IgD-negative memory B cell (primary cell): ENCODE data around the gene DNAJC17. TPM values are rescaled to one million over a fixed set of nuclear protein-coding genes. Genes with fewer than 3 reads are reported as not detected.

Experiments
- H3K27ac Mint-ChIP-seq, 3 donors: one replicate each; pipeline ENCODE4 v1.8.0; 2020 to 2022; ENCODE audit warnings: mild to moderate bottlenecking in 3 of 3, mixed read lengths in 3 of 3, moderate library complexity in 1 of 3
- H3K27me3 Mint-ChIP-seq: one replicate; pipeline ENCODE4 v1.8.0; 2021; ENCODE audit warnings: mixed read lengths
- H3K36me3 Mint-ChIP-seq: one replicate; pipeline ENCODE4 v1.8.0; 2020; ENCODE audit warnings: mild to moderate bottlenecking, mixed read lengths
- H3K4me1 Mint-ChIP-seq, 3 donors: one replicate each; pipeline ENCODE4 v1.8.0; 2020 to 2022; ENCODE audit warnings: mixed read lengths in 3 of 3, mild to moderate bottlenecking in 1 of 3
- H3K4me3 Mint-ChIP-seq, 4 donors: one replicate each; pipeline ENCODE4 v1.8.0; 2020 to 2022; ENCODE audit warnings: mild to moderate bottlenecking in 4 of 4, mixed read lengths in 4 of 4, moderate library complexity in 3 of 4
- H3K9me3 Mint-ChIP-seq, 3 donors: one replicate each; pipeline ENCODE4 v1.8.0; 2020 to 2021; ENCODE audit warnings: mixed read lengths in 3 of 3, mild to moderate bottlenecking in 1 of 3
- polyA plus RNA-seq: library from polyadenylated mRNA; unstranded; fragments of 300-500 nt; fragmentation: Illumina TruSeq; gene quantifications from one replicate; pipeline ENCODE4 v1.2.3, GENCODE V29; 2021

The DNAJC17 gene
- polyA plus RNA-seq, 1 donor from 2014 or later, result 34.0 TPM

- Mint-ChIP-seq H3K9me3 (no peaks in the 10 kb centered on the region), H3K4me1 (peaks cover 16 to 25% (median 21%) of the 10 kb centered on the region in 3 donors), H3K36me3 (no peaks in the 10 kb centered on the region), H3K27ac (peak overlapping the region; percentile 87 to 91 (median 90)), H3K27me3 (no peaks in the 10 kb centered on the region), H3K4me3 (peak overlapping the region in 3 of 4 donors; percentile 70 to 88 (median 83))
Measured at GRCh38 chr15:40770147-40770721, 37.0 kb downstream of the DNAJC17 start.

- Mint-ChIP-seq H3K4me3 (peak within 1 kb of the TSS; percentile 55 to 88 (median 76)), H3K27me3 (no peaks in the 10 kb centered on the region), H3K27ac (peak within 1 kb of the TSS; percentile 87 to 91 (median 90)), H3K4me1 (peaks cover 21 to 30% (median 25%) of the 10 kb centered on the region in 3 donors), H3K36me3 (no peaks in the 10 kb centered on the region), H3K9me3 (no peaks in the 10 kb centered on the region)
Measured at GRCh38 chr15:40769274-40770146, 37.8 kb downstream of the DNAJC17 start, which contains the start of gene C15orf62. Gene C15orf62, plus strand, starts transcription at chr15:40769980. Its CDS starts 516 bp downstream, at chr15:40770496.

GRCh38 chr15:40768521-40769273, 38.6 kb downstream of the DNAJC17 start:
- Mint-ChIP-seq H3K27me3 (no peaks in the 10 kb centered on the region), H3K27ac (peak overlapping the region in 2 of 3 donors; percentile 90 to 91), H3K4me1 (peaks cover 23 to 30% (median 25%) of the 10 kb centered on the region in 3 donors), H3K36me3 (no peaks in the 10 kb centered on the region), H3K4me3 (peak overlapping the region; percentile 21 to 88 (median 76)), H3K9me3 (no peaks in the 10 kb centered on the region)

- H3K4me1 Mint-ChIP-seq, result peaks cover 23 to 33% (median 27%) of the 10 kb centered on the region in 3 donors
- no peaks in the 10 kb centered on the region for H3K36me3 Mint-ChIP-seq
- H3K27ac Mint-ChIP-seq, result peak overlapping the region in 1 of 3 donors; percentile 90
- H3K27me3 Mint-ChIP-seq, result peaks cover 2% of the 10 kb centered on the region
- H3K9me3 Mint-ChIP-seq, result no peaks in the 10 kb centered on the region
- H3K4me3 Mint-ChIP-seq, result no peak overlapping the region
Measured at GRCh38 chr15:40767838-40768500, 39.3 kb downstream of the DNAJC17 start.

GRCh38 chr15:40766906-40767837, 40.1 kb downstream of the DNAJC17 start:
- peaks cover 23 to 33% (median 28%) of the 10 kb centered on the region in 3 donors for H3K4me1 Mint-ChIP-seq
- H3K9me3 Mint-ChIP-seq, result no peaks in the 10 kb centered on the region
- H3K27me3 Mint-ChIP-seq, result peaks cover 2% of the 10 kb centered on the region
- no peaks in the 10 kb centered on the region for H3K36me3 Mint-ChIP-seq
- H3K4me3 Mint-ChIP-seq, result no peak overlapping the region
- H3K27ac Mint-ChIP-seq, result peak overlapping the region in 1 of 3 donors; percentile 23

- Mint-ChIP-seq H3K4me3 (peak overlapping the region in 3 of 4 donors; percentile 17 to 81 (median 80)), H3K27ac (peak overlapping the region in 1 of 3 donors; percentile 23), H3K9me3 (no peaks in the 10 kb centered on the region), H3K4me1 (peaks cover 23 to 33% (median 28%) of the 10 kb centered on the region in 3 donors), H3K27me3 (peaks cover 2% of the 10 kb centered on the region), H3K36me3 (no peaks in the 10 kb centered on the region)
Measured at GRCh38 chr15:40766194-40766815, 41.0 kb downstream of the DNAJC17 start.

GRCh38 chr15:40764629-40765103, 42.6 kb downstream of the DNAJC17 start:
- no peaks in the 10 kb centered on the region for H3K36me3 Mint-ChIP-seq
- peak overlapping the region; percentile 81 to 96 (median 90) for H3K4me3 Mint-ChIP-seq
- H3K9me3 Mint-ChIP-seq, result no peaks in the 10 kb centered on the region
- H3K27me3 Mint-ChIP-seq, result peaks cover 2% of the 10 kb centered on the region
- H3K4me1 Mint-ChIP-seq, result peaks cover 18 to 27% (median 22%) of the 10 kb centered on the region in 3 donors
- H3K27ac Mint-ChIP-seq, result peak overlapping the region; percentile 2 to 73 (median 62)

GRCh38 chr15:40763801-40764628, 43.3 kb downstream of the DNAJC17 start, which contains the start of gene GCHFR:
Gene GCHFR, plus strand, starts transcription at chr15:40764068. Its CDS starts 113 bp downstream, at chr15:40764181.
- H3K4me3 Mint-ChIP-seq, result peak within 1 kb of the TSS; percentile 81 to 96 (median 90)

GRCh38 chr15:40762919-40763800, 44.1 kb downstream of the DNAJC17 start:
- Mint-ChIP-seq H3K9me3 (no peaks in the 10 kb centered on the region), H3K4me1 (peaks cover 9 to 14% (median 11%) of the 10 kb centered on the region in 3 donors), H3K4me3 (peak overlapping the region; percentile 81 to 96 (median 90)), H3K27me3 (peaks cover 2% of the 10 kb centered on the region), H3K36me3 (no peaks in the 10 kb centered on the region), H3K27ac (peak overlapping the region in 2 of 3 donors; percentile 59 to 80)

More at GRCh38 chr15:40763801-40764628, 43.3 kb downstream of the DNAJC17 start, which contains the start of gene GCHFR:
- no peaks in the 10 kb centered on the region for H3K36me3 Mint-ChIP-seq
- peak within 1 kb of the TSS; percentile 2 to 80 (median 73) for H3K27ac Mint-ChIP-seq
- H3K9me3 Mint-ChIP-seq, result no peaks in the 10 kb centered on the region
- peaks cover 14 to 21% (median 16%) of the 10 kb centered on the region in 3 donors for H3K4me1 Mint-ChIP-seq
- H3K27me3 Mint-ChIP-seq, result peaks cover 2% of the 10 kb centered on the region

GRCh38 chr15:40759961-40760360, 47.3 kb downstream of the DNAJC17 start:
- H3K36me3 Mint-ChIP-seq, result no peaks in the 10 kb centered on the region
- no peaks in the 10 kb centered on the region for H3K9me3 Mint-ChIP-seq
- H3K27ac Mint-ChIP-seq, result no peak overlapping the region
- H3K4me3 Mint-ChIP-seq, result peak overlapping the region in 1 of 4 donors; percentile 78
- H3K4me1 Mint-ChIP-seq, result peaks cover 7 to 13% (median 8%) of the 10 kb centered on the region in 3 donors
- peaks cover 2% of the 10 kb centered on the region for H3K27me3 Mint-ChIP-seq

GRCh38 chr15:40756938-40757337, 50.3 kb downstream of the DNAJC17 start:
- Mint-ChIP-seq H3K27ac (peak overlapping the region in 1 of 3 donors; percentile 92), H3K9me3 (no peaks in the 10 kb centered on the region), H3K27me3 (no peaks in the 10 kb centered on the region), H3K36me3 (no peaks in the 10 kb centered on the region), H3K4me1 (peaks cover 15 to 21% (median 15%) of the 10 kb centered on the region in 3 donors), H3K4me3 (peak overlapping the region in 3 of 4 donors; percentile 47 to 97 (median 86))
